ENCODE results near the gene VMAC.
"Not testable (repeated sequence)": the region's sequence is repeated elsewhere in the genome, so short reads cannot be mapped to it uniquely, and the experiment has no call there.

The VMAC gene

GRCh38 chr19:5884065-5884811 lies 20.4 kb upstream of the VMAC start:
- DNase-seq, result not testable (repeated sequence)

GRCh38 chr19:5889288-5889971 lies 15.2 kb upstream of the VMAC start:
- DNase-seq, result no peak

- DNase-seq, result no peak
Observed at GRCh38 chr19:5890099-5890498, 14.6 kb upstream of the VMAC start.

- DNase-seq, result no peak
Observed at GRCh38 chr19:5891572-5891937, 13.1 kb upstream of the VMAC start.

- no peak for DNase-seq
Observed at GRCh38 chr19:5891938-5892771, 12.5 kb upstream of the VMAC start.

- no peak for DNase-seq
Observed at GRCh38 chr19:5892772-5893275, 11.8 kb upstream of the VMAC start.

GRCh38 chr19:5893296-5893903 lies 11.3 kb upstream of the VMAC start:
- DNase-seq, result no peak

GRCh38 chr19:5893907-5894703 lies 10.6 kb upstream of the VMAC start:
- DNase-seq, result no peak

- DNase-seq, result no peak
Observed at GRCh38 chr19:5894704-5895349, 9.8 kb upstream of the VMAC start.

- DNase-seq, result no peak
Observed at GRCh38 chr19:5895409-5895808, 9.3 kb upstream of the VMAC start.

- DNase-seq, result no peak
Observed at GRCh38 chr19:5895890-5896289, 8.8 kb upstream of the VMAC start.

GRCh38 chr19:5896365-5897076 lies 8.2 kb upstream of the VMAC start:
- DNase-seq, result no peak

- DNase-seq, result no peak
Observed at GRCh38 chr19:5897189-5897969, 7.3 kb upstream of the VMAC start.

- DNase-seq, result no peak
Observed at GRCh38 chr19:5899728-5900526, 4.7 kb upstream of the VMAC start.

- no peak for DNase-seq
Observed at GRCh38 chr19:5900976-5901375, 3.7 kb upstream of the VMAC start.

- no peak for DNase-seq
Observed at GRCh38 chr19:5903056-5903623, 1.5 kb upstream of the VMAC start.

- DNase-seq, result peak; percentile 95 to 97
Observed at GRCh38 chr19:5903624-5904351, 884 bp upstream of the VMAC start, which contains the start of gene NDUFA11. TSS of gene NDUFA11 (minus strand) at chr19:5903790. CDS start at chr19:5903708, 82 bp downstream.
